Colonic mucosa (tissue), 4 donors: ENCODE data around the gene KLF16. TPM values are rescaled to one million over a fixed set of nuclear protein-coding genes. Genes with fewer than 3 reads are reported as not detected.

Source experiments
- DNase-seq: peaks from one replicate; pipeline ENCODE4 v3.0.0-alpha.2; 2020
- H3K27ac ChIP-seq: fragments of 200-600 bp; one replicate; pipeline ENCODE4 v1.8.0; 2021
- H3K27me3 ChIP-seq: fragments of 200-600 bp; one replicate; pipeline ENCODE4 v1.8.0; 2021
- H3K36me3 ChIP-seq: fragments of 200-600 bp; one replicate; pipeline ENCODE4 v1.8.0; 2021
- H3K4me1 ChIP-seq: fragments of 200-600 bp; one replicate; pipeline ENCODE4 v1.8.0; 2021; ENCODE audit warnings: mild to moderate bottlenecking
- H3K4me3 ChIP-seq: fragments of 200-600 bp; one replicate; pipeline ENCODE4 v1.8.0; 2021
- H3K9ac ChIP-seq, 2 donors: one replicate each; pipeline ENCODE4 v1.7.0; 2013; ENCODE audit warnings: control low read depth in 2 of 2, low read depth in 2 of 2, low read length in 2 of 2
- H3K9me3 ChIP-seq: fragments of 200-600 bp; one replicate; pipeline ENCODE4 v1.8.0; 2021
- intact Hi-C: fragments of 100-400 bp; cut with DNase I; formaldehyde crosslinking; loops from one replicate; pipeline ENCODE4 v1.14.1; 2022
- total RNA-seq, 2 donors: library from RNA; stranded (reverse); fragmentation: NEBNext Ultra II Directional in 1 of 2; extraction: Animal tissue kit (Norgen Biotek cat#: 25700) in 1 of 2; gene quantifications; one replicate each; pipeline ENCODE4 v1.2.1, GENCODE V29; 2021
- TF ChIP-seq, protein P1 (sequence below): fragments of 200-600 bp; IDR thresholded peaks from one replicate; pipeline ENCODE4 v1.8.0; 2022; ENCODE audit warnings: antibody characterized with exemption, mild to moderate bottlenecking
- donor health status: healthy.
- donor health status: DM: no; HTN: no; CAD: no.
- donor health status: DM: no; HTN: no; CAD: no.

KLF16 gene
- total RNA-seq = 10 to 100 TPM; 31.1 to 34.8 TPM

DNA sequence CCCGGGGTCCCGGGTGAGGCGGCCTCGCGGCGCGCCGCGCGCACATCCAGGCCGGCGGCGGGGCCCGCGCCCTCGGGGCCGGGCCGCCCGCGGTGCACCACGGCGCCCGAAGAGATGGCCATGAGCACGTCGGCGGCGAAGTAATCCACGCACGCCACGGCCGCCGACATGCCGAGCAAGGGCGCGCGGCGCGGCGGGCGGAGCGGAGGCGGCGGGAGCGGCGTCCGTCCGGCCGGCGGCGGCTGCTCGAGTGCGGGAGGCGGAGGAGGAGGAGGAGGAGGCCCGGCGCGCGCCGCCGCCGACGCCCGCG, at the start of gene KLF16:
Gene KLF16 (minus strand): TSS at position 252 of the 310 bp plus-strand sequence. CDS start 82 bp downstream, at position 170.
- no peak for DNase-seq
- no peaks in the 10 kb centered on the region for H3K27me3 ChIP-seq
- H3K36me3 ChIP-seq = no peaks in the 10 kb centered on the region
- H3K9me3 ChIP-seq = no peaks in the 10 kb centered on the region
- peaks cover 34% of the 10 kb centered on the region for H3K4me1 ChIP-seq
- intact Hi-C loops = no loop called here
- peak within 1 kb of the TSS; percentile 72 for H3K4me3 ChIP-seq
- TF ChIP-seq, protein P1, sequence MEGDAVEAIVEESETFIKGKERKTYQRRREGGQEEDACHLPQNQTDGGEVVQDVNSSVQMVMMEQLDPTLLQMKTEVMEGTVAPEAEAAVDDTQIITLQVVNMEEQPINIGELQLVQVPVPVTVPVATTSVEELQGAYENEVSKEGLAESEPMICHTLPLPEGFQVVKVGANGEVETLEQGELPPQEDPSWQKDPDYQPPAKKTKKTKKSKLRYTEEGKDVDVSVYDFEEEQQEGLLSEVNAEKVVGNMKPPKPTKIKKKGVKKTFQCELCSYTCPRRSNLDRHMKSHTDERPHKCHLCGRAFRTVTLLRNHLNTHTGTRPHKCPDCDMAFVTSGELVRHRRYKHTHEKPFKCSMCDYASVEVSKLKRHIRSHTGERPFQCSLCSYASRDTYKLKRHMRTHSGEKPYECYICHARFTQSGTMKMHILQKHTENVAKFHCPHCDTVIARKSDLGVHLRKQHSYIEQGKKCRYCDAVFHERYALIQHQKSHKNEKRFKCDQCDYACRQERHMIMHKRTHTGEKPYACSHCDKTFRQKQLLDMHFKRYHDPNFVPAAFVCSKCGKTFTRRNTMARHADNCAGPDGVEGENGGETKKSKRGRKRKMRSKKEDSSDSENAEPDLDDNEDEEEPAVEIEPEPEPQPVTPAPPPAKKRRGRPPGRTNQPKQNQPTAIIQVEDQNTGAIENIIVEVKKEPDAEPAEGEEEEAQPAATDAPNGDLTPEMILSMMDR = no peak
- H3K27ac ChIP-seq = peak within 1 kb of the TSS; percentile 91
- H3K9ac ChIP-seq = peak within 1 kb of the TSS; percentile 86 to 98

DNA sequence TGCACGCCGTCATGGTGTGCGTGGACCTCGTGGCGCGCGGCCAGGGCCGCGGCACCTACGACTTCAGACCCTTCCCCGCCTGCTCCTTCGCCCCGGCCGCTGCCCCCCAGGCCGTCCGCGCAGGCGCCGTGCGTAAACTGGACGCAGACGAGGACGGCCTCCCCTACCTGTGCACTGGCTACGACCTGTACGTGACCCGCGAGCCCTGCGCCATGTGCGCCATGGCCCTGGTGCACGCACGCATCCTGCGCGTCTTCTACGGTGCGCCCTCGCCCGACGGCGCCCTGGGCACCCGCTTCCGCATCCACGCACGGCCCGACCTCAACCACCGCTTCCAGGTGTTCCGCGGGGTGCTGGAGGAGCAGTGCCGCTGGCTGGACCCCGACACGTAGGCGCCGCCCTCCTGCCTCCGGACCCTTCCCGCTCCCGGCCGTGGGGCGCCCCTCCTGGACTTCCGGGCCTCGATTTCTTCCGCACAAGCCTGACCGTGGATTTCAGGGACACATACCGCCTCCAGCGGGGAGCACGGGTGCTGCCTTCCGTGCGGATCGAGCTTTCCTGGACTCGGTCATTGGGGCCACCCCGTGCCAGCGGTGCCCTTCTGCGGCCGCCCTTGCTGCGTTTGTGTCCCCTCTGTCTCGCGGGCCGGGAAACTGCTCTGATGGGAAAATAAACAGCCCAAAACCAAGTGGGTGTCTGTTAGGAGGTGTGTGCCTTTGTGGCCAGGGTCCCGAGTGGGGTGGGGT, 49.6 kb upstream of the KLF16 start:
- intact Hi-C loops = no loop called here
- H3K9me3 ChIP-seq = no peaks in the 10 kb centered on the region
- H3K4me3 ChIP-seq = no peak overlapping the region
- no peak for DNase-seq
- peaks cover 4% of the 10 kb centered on the region for H3K4me1 ChIP-seq
- H3K27me3 ChIP-seq = no peaks in the 10 kb centered on the region
- H3K27ac ChIP-seq = no peak overlapping the region
- TF ChIP-seq, protein P1 = no peak
- H3K9ac ChIP-seq = no peak overlapping the region
- peaks cover 11% of the 10 kb centered on the region for H3K36me3 ChIP-seq

DNA sequence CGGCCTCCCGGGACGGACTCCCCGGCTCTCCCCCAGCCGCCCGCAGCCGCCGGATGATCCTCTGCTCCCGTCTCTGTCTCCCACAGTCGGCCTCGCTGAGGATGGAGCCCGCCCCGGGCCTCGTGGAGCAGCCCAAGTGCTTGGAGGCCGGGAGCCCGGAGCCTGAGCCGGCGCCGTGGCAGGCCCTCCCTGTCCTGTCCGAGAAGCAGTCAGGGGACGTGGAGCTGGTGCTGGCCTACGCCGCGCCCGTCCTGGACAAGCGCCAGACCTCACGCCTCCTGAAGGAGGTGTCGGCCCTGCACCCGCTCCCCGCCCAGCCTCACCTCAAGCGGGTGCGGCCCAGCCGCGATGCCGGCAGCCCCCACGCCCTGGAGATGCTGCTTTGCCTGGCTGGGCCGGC, 48.6 kb upstream of the KLF16 start:
- H3K9me3 ChIP-seq = no peaks in the 10 kb centered on the region
- DNase-seq = peak; percentile 93
- intact Hi-C loops = no loop called here
- H3K4me3 ChIP-seq = peak overlapping the region; percentile 8
- peak overlapping the region; percentile 42 for H3K27ac ChIP-seq
- no peaks in the 10 kb centered on the region for H3K27me3 ChIP-seq
- peaks cover 4% of the 10 kb centered on the region for H3K4me1 ChIP-seq
- TF ChIP-seq, protein P1 = no peak
- no peak overlapping the region for H3K9ac ChIP-seq
- H3K36me3 ChIP-seq = peaks cover 11% of the 10 kb centered on the region

DNA sequence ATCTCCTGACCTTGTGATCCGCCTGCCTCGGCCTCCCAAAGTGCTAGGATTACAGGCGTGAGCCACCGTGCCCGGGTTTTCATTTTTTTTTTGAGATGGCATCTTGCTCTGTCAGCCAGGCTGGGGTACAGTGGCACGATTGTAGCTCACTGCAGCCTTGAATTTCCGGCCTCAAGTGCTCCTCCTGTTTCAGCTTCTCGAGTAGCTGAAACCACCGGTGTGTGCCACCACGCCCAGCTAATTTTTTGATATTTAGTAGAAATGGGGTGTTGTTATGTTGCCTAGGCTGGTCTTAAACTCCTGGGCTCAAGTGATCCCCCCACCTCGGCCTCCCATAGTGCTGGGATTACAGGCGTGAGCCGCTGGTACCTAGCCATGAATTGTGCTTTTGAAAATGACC, 47.7 kb upstream of the KLF16 start:
- Histone ChIP-seq H3K27ac (no peak overlapping the region), H3K9me3 (no peaks in the 10 kb centered on the region), H3K9ac (no peak overlapping the region), H3K4me3 (no peak overlapping the region), H3K27me3 (no peaks in the 10 kb centered on the region), H3K36me3 (peaks cover 11% of the 10 kb centered on the region), H3K4me1 (peaks cover 6% of the 10 kb centered on the region)
- TF ChIP-seq, protein P1 = no peak
- intact Hi-C loops = no loop called here
- DNase-seq = no peak

DNA sequence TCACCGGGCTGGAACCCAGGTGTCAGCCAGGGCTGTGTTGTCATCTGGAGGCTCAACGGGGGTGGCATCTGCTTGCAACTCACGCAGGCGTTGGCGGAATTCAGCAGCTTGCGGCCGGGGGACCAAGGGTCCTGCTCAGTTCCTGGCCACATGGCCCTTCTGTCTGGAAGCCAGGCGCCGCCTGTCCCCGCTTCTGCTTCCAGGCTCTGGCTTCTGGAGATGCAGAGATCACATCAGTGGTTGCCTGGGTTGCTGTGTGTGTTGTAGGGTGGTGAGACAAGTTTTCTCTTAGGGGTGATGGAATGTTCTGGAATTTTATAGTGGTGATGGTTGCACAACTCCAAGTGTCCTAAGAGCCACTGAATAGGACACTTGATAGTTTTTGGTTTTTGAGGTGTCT, 46.8 kb upstream of the KLF16 start:
- peaks cover 9% of the 10 kb centered on the region for H3K4me1 ChIP-seq
- TF ChIP-seq, protein P1 = no peak
- no peaks in the 10 kb centered on the region for H3K27me3 ChIP-seq
- no peak overlapping the region for H3K9ac ChIP-seq
- no peaks in the 10 kb centered on the region for H3K9me3 ChIP-seq
- no peak overlapping the region for H3K27ac ChIP-seq
- intact Hi-C loops = no loop called here
- H3K36me3 ChIP-seq = peaks cover 11% of the 10 kb centered on the region
- no peak for DNase-seq
- no peak overlapping the region for H3K4me3 ChIP-seq
